Neural progenitor cell (in vitro differentiated cells): ENCODE data around the gene PPIP5K1.

Source experiments
- CTCF ChIP-seq: fragments of 200-600 bp; sonication (generic); IDR thresholded peaks from 2 replicates; pipeline ENCODE4 v1.5.1; 2017; ENCODE audit warnings: antibody characterized with exemption, mild to moderate bottlenecking
- EZH2 ChIP-seq: fragments of 200-600 bp; sonication (generic); IDR thresholded peaks from 2 replicates; pipeline ENCODE4 v1.6.1; 2017; ENCODE audit warnings: antibody characterized with exemption, mild to moderate bottlenecking, moderate library complexity
- EZH2phosphoT487 ChIP-seq: fragments of 200-600 bp; sonication (generic); IDR thresholded peaks from 2 replicates; pipeline ENCODE4 v1.6.1; 2017; ENCODE audit warnings: antibody characterized with exemption

GRCh38 chr15:43520138-43520537 is 69.9 kb downstream of the PPIP5K1 start:
- TF ChIP-seq CTCF (no peak), EZH2phosphoT487 (no peak), EZH2 (no peak)
